ENCODE results near the gene RPL27.

- TF ChIP-seq TAF1 (IDR thresholded peaks at IDR 0.05; ENCODE audit: borderline replicate concordance, insufficient read depth, low read length) = no peak
- no peak for TF ChIP-seq SIN3A (IDR thresholded peaks at IDR 0.05; ENCODE audit: borderline replicate concordance, insufficient read depth, low read length)
- TF ChIP-seq REST (IDR thresholded peaks at IDR 0.05; ENCODE audit: insufficient read depth in 1 of 2, low read depth in 2 of 2, low read length in 2 of 2) = no peak
- TF ChIP-seq FOXP2 (optimal IDR thresholded peaks at IDR 0.05; ENCODE audit: borderline replicate concordance, extremely low read depth, extremely low read length, insufficient read depth) = no peak
Measured at GRCh38 chr17:42982266-42982665, 16.0 kb upstream of the RPL27 start.

Measured in PFSK-1 (cell line).